SK-N-SH (cell line): ENCODE results near the gene ATP6V1D. TPM values are rescaled to one million over a fixed set of nuclear protein-coding genes. Genes with fewer than 3 reads are reported as not detected.

Source experiments
- CTCF ChIA-PET: fragments of 300-600, 350-600 bp; formaldehyde crosslinking; extraction: SDS; loops from one replicate; lab custom pipeline; 2021; lab: Yijun Ruan, JAX
- POLR2A ChIA-PET: fragments of 350-600 bp; sonication (Branson Sonifier 250); formaldehyde crosslinking; extraction: SDS; loops from one replicate; lab custom pipeline; 2020; ENCODE audit warnings: antibody characterized with exemption, inconsistent platforms; lab: Yijun Ruan, JAX
- DNase-seq: peaks from one replicate; pipeline ENCODE4 v3.0.0; 2012
- H2AFZ ChIP-seq: fragments of 200-600 bp; sonication (generic); 2 replicates; pipeline ENCODE4 v1.8.1; 2016; ENCODE audit warnings: antibody characterized with exemption, mild to moderate bottlenecking, low read depth
- H3F3A ChIP-seq: fragments of 200-600 bp; sonication (generic); replicated peaks from 2 replicates; pipeline ENCODE3; 2016; ENCODE audit warnings: antibody characterized with exemption, mild to moderate bottlenecking; ENCODE audit not compliant: insufficient read depth
- H3K27ac ChIP-seq, 2 experiments: fragments of 200-500 bp in 1 of 2; fragments of 200-600 bp in 1 of 2; sonication (Bioruptor generic) in 1 of 2; sonication (generic), shearing (Covaris generic) in 1 of 2; 2 replicates each; pipeline versions ENCODE4 v1.5.1 to v1.6.1; 2014 to 2016; ENCODE audit warnings: low read depth in 2 of 2, inconsistent platforms in 1 of 2, low read length in 1 of 2, mild to moderate bottlenecking in 1 of 2, mixed read lengths in 1 of 2
- H3K27me3 ChIP-seq: fragments of 200-600 bp; sonication (generic), shearing (Covaris generic); 2 replicates; pipeline ENCODE4 v1.6.1; 2016; ENCODE audit warnings: mixed run types; ENCODE audit not compliant: insufficient read depth
- H3K36me3 ChIP-seq, 2 experiments: fragments of 200-500 bp in 1 of 2; fragments of 200-600 bp in 1 of 2; sonication (Bioruptor generic) in 1 of 2; sonication (generic) in 1 of 2; replicated peaks in 1 of 2; 2 replicates each; pipeline versions ENCODE3 to v1.5.1; 2014 to 2016; ENCODE audit warnings: low read length in 1 of 2, mild to moderate bottlenecking in 1 of 2; ENCODE audit not compliant: insufficient read depth in 2 of 2, control insufficient read depth in 1 of 2
- H3K4me1 ChIP-seq, 2 experiments: fragments of 200-500 bp in 1 of 2; fragments of 200-600 bp in 1 of 2; sonication (Bioruptor generic) in 1 of 2; sonication (generic), shearing (Covaris generic) in 1 of 2; 2 replicates each; pipeline versions ENCODE4 v1.5.1 to v1.6.1; 2014 to 2016; ENCODE audit warnings: low read depth in 1 of 2, low read length in 1 of 2, mixed run types in 1 of 2; ENCODE audit not compliant: insufficient read depth in 2 of 2, control insufficient read depth in 1 of 2
- H3K4me2 ChIP-seq: fragments of 200-600 bp; sonication (generic), shearing (Covaris generic); 2 replicates; pipeline ENCODE4 v1.6.1; 2017; ENCODE audit warnings: mixed run types
- H3K4me3 ChIP-seq, 2 experiments: fragments of 200-500 bp in 1 of 2; fragments of 200-600 bp in 1 of 2; sonication (Bioruptor generic) in 1 of 2; sonication (generic), shearing (Covaris generic) in 1 of 2; 2 replicates each; pipeline versions ENCODE4 v1.5.1 to v1.8.1; 2014 to 2016; ENCODE audit warnings: low read depth in 2 of 2, inconsistent platforms in 1 of 2, low read length in 1 of 2, mild to moderate bottlenecking in 1 of 2, mixed read lengths in 1 of 2, moderate library complexity in 1 of 2
- H3K79me2 ChIP-seq: fragments of 200-600 bp; sonication (generic); 2 replicates; pipeline ENCODE4 v1.8.1; 2017; ENCODE audit warnings: mild to moderate bottlenecking; ENCODE audit not compliant: insufficient read depth
- H3K9ac ChIP-seq: fragments of 200-600 bp; sonication (generic); 2 replicates; pipeline ENCODE4 v1.6.1; 2017; ENCODE audit warnings: mixed run types
- H3K9me2 ChIP-seq: fragments of 200-600 bp; sonication (generic); 2 replicates; pipeline ENCODE4 v1.6.1; 2017; ENCODE audit warnings: mixed run types
- H3K9me3 ChIP-seq: fragments of 200-600 bp; sonication (generic); 2 replicates; pipeline ENCODE4 v1.6.1; 2017; ENCODE audit warnings: mixed run types, mild to moderate bottlenecking, moderate library complexity
- H4K20me1 ChIP-seq: fragments of 200-600 bp; sonication (generic); 2 replicates; pipeline ENCODE4 v1.6.1; 2017; ENCODE audit warnings: mild to moderate bottlenecking, mixed run types; ENCODE audit not compliant: insufficient read depth
- CHD2 ChIP-seq: fragments of 150-350 bp; IDR thresholded peaks from 2 replicates; pipeline ENCODE4 v1.6.1; 2018; ENCODE audit warnings: low read length; ENCODE audit not compliant: partially characterized antibody
- CTCF ChIP-seq: fragments of 200-600 bp; sonication (generic); IDR thresholded peaks from 2 replicates; pipeline ENCODE4 v1.6.1; 2017; ENCODE audit warnings: antibody characterized with exemption, mild to moderate bottlenecking, moderate library complexity
- FOSL2 ChIP-seq: IDR thresholded peaks from 2 replicates; pipeline ENCODE4 v1.4.0; 2012; ENCODE audit warnings: low read depth, mild to moderate bottlenecking, moderate library complexity, borderline replicate concordance
- FOXJ3 ChIP-seq: sonication (generic); formaldehyde crosslinking; IDR thresholded peaks from 2 replicates; pipeline ENCODE4 v1.5.1; 2020; ENCODE audit warnings: mild to moderate bottlenecking, missing genetic modification reagents
- GABPA ChIP-seq: IDR thresholded peaks from 2 replicates; pipeline ENCODE4 v1.4.0; 2012; ENCODE audit warnings: low read depth, mild to moderate bottlenecking
- IRF3 ChIP-seq: fragments of 150-350 bp; IDR thresholded peaks from 2 replicates; pipeline ENCODE4 v1.6.1; 2016; ENCODE audit warnings: mild to moderate bottlenecking, low read depth, low read length
- MEF2A ChIP-seq: IDR thresholded peaks from 2 replicates; pipeline ENCODE4 v1.4.0; 2012; ENCODE audit warnings: low read depth, borderline replicate concordance
- MXI1 ChIP-seq: IDR thresholded peaks from 2 replicates; pipeline ENCODE4 v1.6.1; 2012; ENCODE audit warnings: mild to moderate bottlenecking, low read depth, low read length, improper control_type of control experiment
- NRF1 ChIP-seq: IDR thresholded peaks from 2 replicates; pipeline ENCODE4 v1.6.1; 2012; ENCODE audit warnings: low read depth, mild to moderate bottlenecking, low read length
- REST ChIP-seq: IDR thresholded peaks from 2 replicates; pipeline ENCODE4 v1.6.1; 2012; ENCODE audit warnings: mild to moderate bottlenecking, low read depth, low read length, moderate library complexity
- RFX5 ChIP-seq: IDR thresholded peaks from 2 replicates; pipeline ENCODE4 v1.6.1; 2012; ENCODE audit warnings: mild to moderate bottlenecking, improper control_type of control experiment, low read length
- RXRA ChIP-seq: IDR thresholded peaks from 2 replicates; pipeline ENCODE4 v1.4.0; 2012; ENCODE audit warnings: low read depth, mild to moderate bottlenecking, borderline replicate concordance
- SIN3A ChIP-seq: IDR thresholded peaks from 2 replicates; pipeline ENCODE4 v1.6.1; 2012; ENCODE audit warnings: low read depth, mild to moderate bottlenecking, low read length, moderate library complexity, borderline replicate concordance
- WGBS: methylation state at CpG from one replicate; pipeline ENCODE4 v1.1.6; 2017; ENCODE audit warnings: low lambda C conversion rate; 5-methylcytosine and 5-hydroxymethylcytosine counted together
- polyA plus RNA-seq, 3 experiments: library from polyadenylated mRNA; depleted of rRNA; stranded (reverse); fragments of >200 nt; gene quantifications; 2 replicates each; pipeline ENCODE4 v1.2.3, GENCODE V29; 2012
- TF ChIP-seq, protein P1 (sequence below): IDR thresholded peaks from 2 replicates; pipeline ENCODE4; 2012

The ATP6V1D gene
- polyA plus RNA-seq, 1 of the 3 experiments (the other 2 are of a cell fraction): 39.2 TPM

DNA sequence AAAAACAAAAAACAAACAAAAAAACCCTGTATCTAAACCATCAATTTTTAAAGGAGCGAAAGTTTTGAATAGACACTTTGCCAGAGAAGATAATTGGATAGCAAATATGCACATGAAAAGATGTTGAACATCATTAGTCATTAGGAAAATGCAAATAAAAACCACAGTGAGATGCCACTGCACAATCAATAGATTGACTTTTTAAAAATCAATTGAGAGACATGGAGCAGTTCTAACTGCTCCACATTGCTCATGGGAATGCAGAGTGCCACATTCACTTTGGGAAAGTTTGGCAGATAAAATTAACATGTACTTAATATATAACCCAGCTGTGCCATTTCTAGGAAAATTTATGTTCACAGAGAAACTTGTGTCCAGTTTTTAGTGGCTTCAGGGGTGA, 13.2 kb upstream of the ATP6V1D start (continued):
- TF ChIP-seq CTCF (no peak), RFX5 (no peak)

- Histone ChIP-seq H3K36me3 (peaks cover 69 to 78% of the 10 kb centered on the region in 2 experiments), H3K27me3 (no peaks in the 10 kb centered on the region), H3K9me3 (no peaks in the 10 kb centered on the region), H2AFZ (no peak overlapping the region), H3K4me1 (no peaks in the 10 kb centered on the region), H3K4me3 (no peak overlapping the region), H3F3A (peaks cover 14% of the 10 kb centered on the region), H3K9me2 (no peaks in the 10 kb centered on the region), H3K79me2 (peaks cover 69% of the 10 kb centered on the region), H3K9ac (no peak overlapping the region), H3K4me2 (no peak overlapping the region), H3K27ac (no peak overlapping the region), H4K20me1 (peaks cover 4% of the 10 kb centered on the region; the same call in 1 of the 2 replicates)
- ChIA-PET POLR2A (no interaction called here), CTCF (interaction anchor here (1.6 kb wide), 1 partner anchor 12 kb away, joined by 8 read pairs; the partner anchor contains the start of gene ATP6V1D)
- TF ChIP-seq REST (no peak), FOXJ3 (CRISPR knock-in tag) (no peak), MXI1 (no peak), CHD2 (no peak), SIN3A (no peak), FOSL2 (no peak), MEF2A (no peak), NRF1 (no peak), IRF3 (no peak), RXRA (no peak), GABPA (no peak)
- TF ChIP-seq, protein P1, sequence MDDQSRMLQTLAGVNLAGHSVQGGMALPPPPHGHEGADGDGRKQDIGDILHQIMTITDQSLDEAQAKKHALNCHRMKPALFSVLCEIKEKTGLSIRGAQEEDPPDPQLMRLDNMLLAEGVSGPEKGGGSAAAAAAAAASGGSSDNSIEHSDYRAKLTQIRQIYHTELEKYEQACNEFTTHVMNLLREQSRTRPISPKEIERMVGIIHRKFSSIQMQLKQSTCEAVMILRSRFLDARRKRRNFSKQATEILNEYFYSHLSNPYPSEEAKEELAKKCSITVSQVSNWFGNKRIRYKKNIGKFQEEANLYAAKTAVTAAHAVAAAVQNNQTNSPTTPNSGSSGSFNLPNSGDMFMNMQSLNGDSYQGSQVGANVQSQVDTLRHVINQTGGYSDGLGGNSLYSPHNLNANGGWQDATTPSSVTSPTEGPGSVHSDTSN: no peak
- 97% methylated on average over 4 of the region's 4 CpGs for WGBS
- no peak for DNase-seq
These were observed 11.9 kb upstream of the ATP6V1D start for GRCh38 chr14:67371247-67372148.
